GM18519 (cell line): ENCODE results near the gene CCL26.
"Not testable (repeated sequence)": the region's sequence is repeated elsewhere in the genome, so short reads cannot be mapped to it uniquely, and the experiment has no call there.

Experiments
- ATAC-seq: cut with Tn5 transposase; IDR thresholded peaks from one replicate; pipeline ENCODE4 v1.9.1; 2021; ENCODE audit warnings: mild to moderate bottlenecking, moderate library complexity; ENCODE audit not compliant: unreplicated experiment, low FRiP score

CCL26 gene

GRCh38 chr7:75793676-75794075, 21.7 kb upstream of the CCL26 start:
- no peak for ATAC-seq

- not testable (repeated sequence) for ATAC-seq
These were observed 20.6 kb upstream of the CCL26 start for GRCh38 chr7:75792567-75792966.

- no peak for ATAC-seq
These were observed 17.4 kb upstream of the CCL26 start for GRCh38 chr7:75789361-75789924.

GRCh38 chr7:75788154-75788847, 16.3 kb upstream of the CCL26 start:
- not testable (repeated sequence) for ATAC-seq

GRCh38 chr7:75783058-75783457, 11.0 kb upstream of the CCL26 start:
- not testable (repeated sequence) for ATAC-seq

- not testable (repeated sequence) for ATAC-seq
These were observed 8.7 kb upstream of the CCL26 start for GRCh38 chr7:75780647-75781273.

GRCh38 chr7:75779516-75779915, 7.5 kb upstream of the CCL26 start:
- ATAC-seq = not testable (repeated sequence)

GRCh38 chr7:75779035-75779434, 7.0 kb upstream of the CCL26 start:
- ATAC-seq = not testable (repeated sequence)

- no peak for ATAC-seq
These were observed 4.4 kb upstream of the CCL26 start for GRCh38 chr7:75776295-75776971.

GRCh38 chr7:75773958-75774357, 1.9 kb upstream of the CCL26 start:
- ATAC-seq = not testable (repeated sequence)

- no peak for ATAC-seq
These were observed 787 bp downstream of the CCL26 start for GRCh38 chr7:75771224-75771623.

GRCh38 chr7:75762350-75762917, 9.6 kb downstream of the CCL26 start:
- ATAC-seq = no peak

GRCh38 chr7:75761801-75762200, 10.2 kb downstream of the CCL26 start:
- not testable (repeated sequence) for ATAC-seq

GRCh38 chr7:75758491-75758890, 13.5 kb downstream of the CCL26 start:
- no peak for ATAC-seq

- ATAC-seq = no peak
These were observed 14.2 kb downstream of the CCL26 start for GRCh38 chr7:75757860-75758259.

- no peak for ATAC-seq
These were observed 14.9 kb downstream of the CCL26 start for GRCh38 chr7:75756991-75757676.

GRCh38 chr7:75756206-75756990, 15.6 kb downstream of the CCL26 start:
- ATAC-seq = no peak

GRCh38 chr7:75743455-75743859, 28.6 kb downstream of the CCL26 start:
- ATAC-seq = no peak

GRCh38 chr7:75740846-75741497, 31.0 kb downstream of the CCL26 start:
- ATAC-seq = no peak
